ENCODE measurements around the gene TMEM31.
"Not testable (repeated sequence)": the region's sequence is repeated elsewhere in the genome, so short reads cannot be mapped to it uniquely, and the experiment has no call there.

TMEM31 gene

DNA sequence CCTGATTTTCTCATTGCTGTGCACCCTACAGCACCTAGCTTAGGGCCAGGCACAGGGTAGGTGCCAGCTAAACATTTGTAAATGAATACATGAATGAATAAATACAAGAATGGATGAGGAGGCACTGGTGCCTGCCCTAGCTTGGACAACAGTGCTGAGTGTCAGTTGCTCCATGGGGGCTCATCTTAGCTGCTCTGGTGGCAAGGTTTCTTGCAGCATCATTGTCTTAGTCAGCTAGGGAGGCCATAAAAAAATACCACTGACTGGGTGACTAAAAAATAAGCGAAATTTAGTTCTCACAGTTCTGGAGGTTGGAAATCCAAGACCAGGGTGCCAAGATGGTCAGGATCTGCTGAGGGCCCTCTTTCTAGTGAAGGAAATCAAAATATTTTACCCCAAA lies 31.2 kb downstream of the TMEM31 start:
- TF ChIP-seq, protein P1, sequence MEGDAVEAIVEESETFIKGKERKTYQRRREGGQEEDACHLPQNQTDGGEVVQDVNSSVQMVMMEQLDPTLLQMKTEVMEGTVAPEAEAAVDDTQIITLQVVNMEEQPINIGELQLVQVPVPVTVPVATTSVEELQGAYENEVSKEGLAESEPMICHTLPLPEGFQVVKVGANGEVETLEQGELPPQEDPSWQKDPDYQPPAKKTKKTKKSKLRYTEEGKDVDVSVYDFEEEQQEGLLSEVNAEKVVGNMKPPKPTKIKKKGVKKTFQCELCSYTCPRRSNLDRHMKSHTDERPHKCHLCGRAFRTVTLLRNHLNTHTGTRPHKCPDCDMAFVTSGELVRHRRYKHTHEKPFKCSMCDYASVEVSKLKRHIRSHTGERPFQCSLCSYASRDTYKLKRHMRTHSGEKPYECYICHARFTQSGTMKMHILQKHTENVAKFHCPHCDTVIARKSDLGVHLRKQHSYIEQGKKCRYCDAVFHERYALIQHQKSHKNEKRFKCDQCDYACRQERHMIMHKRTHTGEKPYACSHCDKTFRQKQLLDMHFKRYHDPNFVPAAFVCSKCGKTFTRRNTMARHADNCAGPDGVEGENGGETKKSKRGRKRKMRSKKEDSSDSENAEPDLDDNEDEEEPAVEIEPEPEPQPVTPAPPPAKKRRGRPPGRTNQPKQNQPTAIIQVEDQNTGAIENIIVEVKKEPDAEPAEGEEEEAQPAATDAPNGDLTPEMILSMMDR (conservative IDR thresholded peaks at IDR 0.05), result no peak
- H3K27ac ChIP-seq, result no peak overlapping the region

DNA sequence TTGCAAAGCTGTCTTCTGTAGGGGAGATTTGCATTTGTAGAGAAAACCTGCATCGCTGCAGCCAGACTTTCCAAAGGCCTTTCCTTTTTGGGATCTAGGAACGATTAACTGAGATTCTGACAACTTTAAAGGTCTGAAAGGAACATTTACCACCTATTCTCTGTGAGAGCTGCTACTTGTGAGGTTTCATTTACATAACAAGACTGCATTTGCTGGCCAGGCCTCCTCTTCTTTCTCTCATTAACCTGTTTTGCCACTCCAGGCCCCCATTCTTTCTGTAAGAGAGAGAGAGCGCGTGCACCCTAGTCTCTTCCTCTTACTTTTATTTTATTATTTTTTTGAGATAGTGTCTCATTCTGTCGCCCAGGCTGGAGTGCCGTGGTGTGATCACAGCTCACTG lies 31.6 kb downstream of the TMEM31 start:
- TF ChIP-seq, protein P1 (conservative IDR thresholded peaks at IDR 0.05), result no peak
- H3K27ac ChIP-seq, result no peak overlapping the region

DNA sequence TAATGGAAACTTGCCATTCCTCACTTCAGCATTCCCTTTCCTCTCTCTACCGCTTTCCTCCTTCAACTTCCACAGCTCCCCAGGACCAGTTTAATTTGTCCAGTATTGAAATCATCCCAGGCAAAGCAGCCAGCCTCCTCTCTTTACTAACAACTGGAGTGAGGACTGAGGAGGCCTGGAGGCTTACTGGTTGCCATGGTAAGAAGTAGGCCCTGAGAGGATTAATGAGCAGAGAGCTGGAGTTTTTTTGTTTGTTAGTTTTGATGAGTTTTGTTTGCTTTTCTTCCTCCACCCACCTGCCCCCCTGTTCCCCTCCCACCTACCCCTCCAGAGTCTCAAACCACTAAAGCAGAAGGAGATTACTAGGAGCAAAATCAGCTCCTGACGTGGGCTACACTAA lies 36.5 kb downstream of the TMEM31 start:
- TF ChIP-seq, protein P1 (conservative IDR thresholded peaks at IDR 0.05), result no peak
- H3K27ac ChIP-seq, result no peak overlapping the region

DNA sequence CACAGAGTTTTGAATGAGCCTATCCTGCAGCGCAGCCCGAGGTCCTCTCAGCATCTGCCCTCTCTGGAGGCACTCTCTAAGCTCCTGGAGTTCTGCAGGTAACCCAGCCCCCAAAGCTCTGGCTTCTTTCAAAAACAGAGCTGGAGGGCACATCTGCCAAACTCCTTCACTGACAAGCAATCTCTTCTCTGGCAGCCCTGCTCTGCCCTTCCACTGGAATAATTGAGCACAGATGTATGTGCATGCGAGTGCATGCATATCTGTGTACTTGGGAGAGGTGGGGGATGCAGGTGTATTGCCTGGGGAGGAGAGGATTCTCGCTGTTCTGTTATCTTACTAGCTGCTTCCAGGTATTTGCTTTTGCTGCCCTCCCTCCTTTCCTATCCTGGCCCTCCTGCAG lies 43.7 kb downstream of the TMEM31 start:
- TF ChIP-seq, protein P1 (conservative IDR thresholded peaks at IDR 0.05), result no peak
- no peak overlapping the region for H3K27ac ChIP-seq

DNA sequence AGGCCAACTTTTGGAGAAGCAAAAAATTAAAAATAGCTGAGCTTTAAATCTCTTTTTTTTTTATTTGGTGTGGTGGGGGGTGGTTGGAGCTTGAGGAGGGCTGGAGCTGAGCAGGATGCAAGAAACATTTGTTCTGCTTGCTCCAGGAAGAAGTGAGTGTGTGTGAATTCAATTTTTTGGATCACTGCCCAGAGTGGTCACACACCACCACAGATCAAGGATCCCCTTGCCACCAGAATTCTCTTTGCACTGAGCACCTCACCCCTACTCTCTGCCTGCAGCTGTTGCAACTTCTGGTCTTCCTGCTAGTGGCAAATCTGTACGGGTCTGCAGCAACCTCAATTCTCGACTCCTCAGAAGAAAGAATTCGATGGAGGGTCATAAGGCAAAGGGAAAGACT lies 46.0 kb downstream of the TMEM31 start:
- no peak overlapping the region for H3K27ac ChIP-seq
- TF ChIP-seq, protein P1 (conservative IDR thresholded peaks at IDR 0.05), result no peak

DNA sequence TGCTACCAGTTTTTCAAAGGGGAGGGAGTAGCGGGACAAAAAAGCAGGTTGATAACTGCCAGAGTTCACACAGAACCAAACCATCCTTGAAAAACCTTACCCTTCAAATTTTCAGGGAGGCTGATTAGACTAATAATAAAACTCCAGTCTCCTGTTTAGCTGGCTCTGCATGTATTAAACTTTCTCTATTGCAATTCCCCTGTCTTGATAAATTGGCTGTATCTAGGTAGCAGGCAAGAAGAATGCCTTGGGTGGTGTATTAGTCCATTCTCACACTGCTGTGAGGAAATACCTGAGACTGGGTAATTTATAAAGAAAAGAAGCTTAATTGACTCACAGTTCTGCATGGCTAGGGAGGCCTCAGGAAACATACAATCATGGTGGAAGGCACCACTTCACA lies 47.8 kb downstream of the TMEM31 start:
- no peak overlapping the region for H3K27ac ChIP-seq
- TF ChIP-seq, protein P1 (conservative IDR thresholded peaks at IDR 0.05), result no peak

DNA sequence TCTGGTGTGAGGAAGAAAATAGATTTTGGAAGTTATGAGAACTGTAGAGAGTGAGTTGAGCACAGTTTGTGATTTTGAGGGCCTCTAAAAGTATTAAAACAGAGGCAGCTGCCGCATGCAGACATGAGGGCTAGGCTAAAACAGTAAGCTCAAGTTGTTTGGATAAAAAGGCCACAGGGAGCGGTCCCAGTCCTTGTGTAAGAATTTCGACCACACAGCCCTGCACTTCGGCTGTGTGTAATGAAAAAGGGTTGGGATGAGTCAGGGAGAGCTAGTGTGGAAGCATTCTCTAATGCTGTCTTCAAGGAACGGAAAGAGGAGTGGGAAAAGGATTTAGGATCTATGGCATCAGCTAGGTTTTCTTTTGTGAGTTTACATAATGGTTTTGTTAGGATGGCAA lies 52.8 kb downstream of the TMEM31 start:
- not testable (repeated sequence) for H3K27ac ChIP-seq
